Measurements from ENCODE around the gene TSKU.

Gene TSKU

GRCh38 chr11:76753449-76753848 is 29.7 kb upstream of the TSKU start:
- no peak for DNase-seq

- DNase-seq = no peak
These were observed 29.2 kb upstream of the TSKU start for GRCh38 chr11:76753950-76754349.

- peak; percentile 8 for DNase-seq
These were observed 26.8 kb upstream of the TSKU start for GRCh38 chr11:76756341-76756741.

GRCh38 chr11:76758311-76758710 is 24.8 kb upstream of the TSKU start:
- no peak for DNase-seq

GRCh38 chr11:76759092-76759491 is 24.1 kb upstream of the TSKU start:
- DNase-seq = no peak

- no peak for DNase-seq
These were observed 23.6 kb upstream of the TSKU start for GRCh38 chr11:76759517-76759916.

GRCh38 chr11:76760236-76760635 is 22.9 kb upstream of the TSKU start:
- DNase-seq = no peak

GRCh38 chr11:76761718-76762355 is 21.3 kb upstream of the TSKU start:
- no peak for DNase-seq

GRCh38 chr11:76762356-76762752 is 20.8 kb upstream of the TSKU start:
- DNase-seq = no peak

GRCh38 chr11:76762867-76763572 is 20.1 kb upstream of the TSKU start:
- DNase-seq = no peak

- DNase-seq = no peak
These were observed 19.4 kb upstream of the TSKU start for GRCh38 chr11:76763573-76764346.

- no peak for DNase-seq
These were observed 18.1 kb upstream of the TSKU start for GRCh38 chr11:76764941-76765665.

- no peak for DNase-seq
These were observed 17.2 kb upstream of the TSKU start for GRCh38 chr11:76765863-76766350.

- DNase-seq = no peak
These were observed 16.6 kb upstream of the TSKU start for GRCh38 chr11:76766521-76766920.

- DNase-seq = no peak
These were observed 15.5 kb upstream of the TSKU start for GRCh38 chr11:76767659-76768058.

- peak; percentile 74 for DNase-seq
These were observed 14.9 kb upstream of the TSKU start for GRCh38 chr11:76768088-76768908.

- no peak for DNase-seq
These were observed 14.1 kb upstream of the TSKU start for GRCh38 chr11:76768909-76769560.

- DNase-seq = no peak
These were observed 13.2 kb upstream of the TSKU start for GRCh38 chr11:76769645-76770586.

- no peak for DNase-seq
These were observed 12.3 kb upstream of the TSKU start for GRCh38 chr11:76770642-76771445.
